ENCODE data around the gene KCNJ3. TPM values are rescaled to one million over a fixed set of nuclear protein-coding genes. Genes with fewer than 3 reads are reported as not detected.
A peak's percentile ranks its signal among the peaks of the same experiment; 100 is the strongest.

Gene KCNJ3
- total RNA-seq, 1 donor from 2014 or later, result 4.2 TPM

DNA sequence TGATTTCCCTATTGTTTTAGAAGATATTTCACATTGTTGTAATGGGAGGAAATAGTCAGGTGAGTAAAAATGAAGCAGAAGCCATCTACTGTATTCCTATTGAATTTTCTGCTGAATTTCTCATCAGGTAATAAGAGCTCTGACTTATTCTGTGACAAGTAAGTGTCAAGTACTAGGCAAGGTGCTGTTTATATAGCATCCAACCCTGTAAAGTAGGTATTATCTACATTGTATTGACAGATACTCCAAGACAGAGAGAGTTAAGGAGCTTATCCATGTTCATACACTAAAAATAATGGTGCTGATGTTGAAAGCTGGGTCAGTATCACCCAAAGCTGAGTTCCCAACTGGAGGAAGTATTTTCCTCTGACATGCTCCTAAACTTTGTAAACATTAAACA lies 106.0 kb downstream of the KCNJ3 start:
- H3K36me3 ChIP-seq, result no peaks in the 10 kb centered on the region
- TF ChIP-seq, protein P1, sequence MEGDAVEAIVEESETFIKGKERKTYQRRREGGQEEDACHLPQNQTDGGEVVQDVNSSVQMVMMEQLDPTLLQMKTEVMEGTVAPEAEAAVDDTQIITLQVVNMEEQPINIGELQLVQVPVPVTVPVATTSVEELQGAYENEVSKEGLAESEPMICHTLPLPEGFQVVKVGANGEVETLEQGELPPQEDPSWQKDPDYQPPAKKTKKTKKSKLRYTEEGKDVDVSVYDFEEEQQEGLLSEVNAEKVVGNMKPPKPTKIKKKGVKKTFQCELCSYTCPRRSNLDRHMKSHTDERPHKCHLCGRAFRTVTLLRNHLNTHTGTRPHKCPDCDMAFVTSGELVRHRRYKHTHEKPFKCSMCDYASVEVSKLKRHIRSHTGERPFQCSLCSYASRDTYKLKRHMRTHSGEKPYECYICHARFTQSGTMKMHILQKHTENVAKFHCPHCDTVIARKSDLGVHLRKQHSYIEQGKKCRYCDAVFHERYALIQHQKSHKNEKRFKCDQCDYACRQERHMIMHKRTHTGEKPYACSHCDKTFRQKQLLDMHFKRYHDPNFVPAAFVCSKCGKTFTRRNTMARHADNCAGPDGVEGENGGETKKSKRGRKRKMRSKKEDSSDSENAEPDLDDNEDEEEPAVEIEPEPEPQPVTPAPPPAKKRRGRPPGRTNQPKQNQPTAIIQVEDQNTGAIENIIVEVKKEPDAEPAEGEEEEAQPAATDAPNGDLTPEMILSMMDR (IDR thresholded peaks at IDR 0.05; ENCODE audit: borderline replicate concordance), result no peak
- no peaks in the 10 kb centered on the region for H3K4me1 ChIP-seq
- no peaks in the 10 kb centered on the region for H3K27me3 ChIP-seq (ENCODE audit: low read depth)
- H3K27ac ChIP-seq (replicated peaks), result no peak overlapping the region
- intact Hi-C loops (cut with micrococcal nuclease), result no loop called here
- DNase-seq, result no peak
- H3K4me3 ChIP-seq, result no peak overlapping the region
- peaks cover 13% of the 10 kb centered on the region for H3K9me3 ChIP-seq (replicated peaks)

GRCh38 chr2:154813636-154814035 lies 115.1 kb downstream of the KCNJ3 start:
- intact Hi-C loops (cut with micrococcal nuclease), result no loop called here

GRCh38 chr2:154814856-154815255 lies 116.4 kb downstream of the KCNJ3 start:
- H3K27me3 ChIP-seq (ENCODE audit: low read depth), result no peaks in the 10 kb centered on the region
- no peaks in the 10 kb centered on the region for H3K9me3 ChIP-seq (replicated peaks)
- H3K27ac ChIP-seq (replicated peaks), result no peak overlapping the region
- no peaks in the 10 kb centered on the region for H3K36me3 ChIP-seq
- intact Hi-C loops (cut with micrococcal nuclease), result no loop called here
- no peaks in the 10 kb centered on the region for H3K4me1 ChIP-seq
- TF ChIP-seq, protein P1 (IDR thresholded peaks at IDR 0.05; ENCODE audit: borderline replicate concordance), result no peak
- DNase-seq, result no peak
- no peak overlapping the region for H3K4me3 ChIP-seq

More at GRCh38 chr2:154813636-154814035, 115.1 kb downstream of the KCNJ3 start:
- DNase-seq, result no peak
- no peak overlapping the region for H3K4me3 ChIP-seq
- no peaks in the 10 kb centered on the region for H3K4me1 ChIP-seq
- H3K36me3 ChIP-seq, result no peaks in the 10 kb centered on the region
- no peaks in the 10 kb centered on the region for H3K9me3 ChIP-seq (replicated peaks)
- no peaks in the 10 kb centered on the region for H3K27me3 ChIP-seq (ENCODE audit: low read depth)
- H3K27ac ChIP-seq (replicated peaks), result no peak overlapping the region
- TF ChIP-seq, protein P1 (IDR thresholded peaks at IDR 0.05; ENCODE audit: borderline replicate concordance), result no peak

- no peaks in the 10 kb centered on the region for H3K4me1 ChIP-seq
- H3K27ac ChIP-seq (replicated peaks), result no peak overlapping the region
- no peak for DNase-seq
- intact Hi-C loops (cut with micrococcal nuclease), result no loop called here
- H3K36me3 ChIP-seq, result no peaks in the 10 kb centered on the region
- TF ChIP-seq, protein P1 (IDR thresholded peaks at IDR 0.05; ENCODE audit: borderline replicate concordance), result no peak
- no peak overlapping the region for H3K4me3 ChIP-seq
- H3K9me3 ChIP-seq (replicated peaks), result no peaks in the 10 kb centered on the region
- no peaks in the 10 kb centered on the region for H3K27me3 ChIP-seq (ENCODE audit: low read depth)
These were observed 126.9 kb downstream of the KCNJ3 start for GRCh38 chr2:154825358-154825757.

DNA sequence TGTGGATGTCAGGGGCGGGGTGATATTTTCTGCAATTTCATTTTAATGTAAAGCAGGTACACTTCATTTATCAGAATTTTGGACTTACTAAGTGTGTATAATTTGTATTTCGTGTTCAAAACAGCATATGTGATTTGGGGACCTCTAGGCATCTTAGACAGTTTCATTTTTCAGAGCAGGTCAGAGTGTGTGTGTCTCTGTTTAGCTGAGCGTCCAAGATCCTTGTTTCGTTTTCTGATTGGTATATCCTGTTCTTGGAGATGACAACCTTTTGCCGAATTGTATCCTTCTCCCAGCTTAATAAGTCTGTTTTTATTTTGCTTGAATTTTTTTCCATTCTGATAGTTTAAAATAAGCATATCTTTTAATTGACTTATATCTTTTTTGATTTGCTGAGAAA lies 128.3 kb downstream of the KCNJ3 start:
- Histone ChIP-seq H3K9me3 (replicated peaks) (no peaks in the 10 kb centered on the region), H3K4me1 (no peaks in the 10 kb centered on the region), H3K27me3 (ENCODE audit: low read depth) (no peaks in the 10 kb centered on the region), H3K27ac (replicated peaks) (peak overlapping the region; percentile 27), H3K4me3 (peak overlapping the region; percentile 25), H3K36me3 (no peaks in the 10 kb centered on the region)
- no peak for DNase-seq
- TF ChIP-seq, protein P1 (IDR thresholded peaks at IDR 0.05; ENCODE audit: borderline replicate concordance), result no peak
- intact Hi-C loops (cut with micrococcal nuclease), result no loop called here

GRCh38 chr2:154827286-154827685 lies 128.8 kb downstream of the KCNJ3 start:
- Histone ChIP-seq H3K4me3 (peak overlapping the region; percentile 25), H3K4me1 (no peaks in the 10 kb centered on the region)
- intact Hi-C loops (cut with micrococcal nuclease), result no loop called here

More at GRCh38 chr2:154827286-154827685, 128.8 kb downstream of the KCNJ3 start:
- TF ChIP-seq, protein P1 (IDR thresholded peaks at IDR 0.05; ENCODE audit: borderline replicate concordance), result no peak
- DNase-seq, result no peak
- no peaks in the 10 kb centered on the region for H3K27me3 ChIP-seq (ENCODE audit: low read depth)
- H3K9me3 ChIP-seq (replicated peaks), result no peaks in the 10 kb centered on the region
- H3K27ac ChIP-seq (replicated peaks), result peak overlapping the region; percentile 27
- H3K36me3 ChIP-seq, result no peaks in the 10 kb centered on the region
